Stomach (tissue), 4 donors: ENCODE measurements around the gene NDUFS8.
A peak's percentile ranks its signal among the peaks of the same experiment; 100 is the strongest.

Source experiments
- POLR2A ChIP-seq, 4 donors: fragments of 450-650 bp; IDR thresholded peaks; one replicate each; pipeline ENCODE4 v1.6.1; 2016; ENCODE audit warnings: antibody characterized with exemption in 4 of 4, control low read depth in 2 of 4, mild to moderate bottlenecking in 1 of 4, moderate library complexity in 1 of 4
- POLR2AphosphoS5 ChIP-seq, 3 donors: sonication (generic); formaldehyde crosslinking; IDR thresholded peaks; one replicate each; pipeline ENCODE4 v1.6.1; 2016; ENCODE audit warnings: antibody characterized with exemption in 3 of 3
- TF ChIP-seq, protein P1 (sequence below), 7 experiments: fragments of 450-650 bp in 4 of 7; fragments of 200-600 bp in 3 of 7; sonication (generic) in 3 of 7; IDR thresholded peaks; one replicate each; pipeline ENCODE4 v1.5.1; 2016 to 2019; ENCODE audit warnings: antibody characterized with exemption in 7 of 7, control low read depth in 2 of 7, mild to moderate bottlenecking in 1 of 7

DNA sequence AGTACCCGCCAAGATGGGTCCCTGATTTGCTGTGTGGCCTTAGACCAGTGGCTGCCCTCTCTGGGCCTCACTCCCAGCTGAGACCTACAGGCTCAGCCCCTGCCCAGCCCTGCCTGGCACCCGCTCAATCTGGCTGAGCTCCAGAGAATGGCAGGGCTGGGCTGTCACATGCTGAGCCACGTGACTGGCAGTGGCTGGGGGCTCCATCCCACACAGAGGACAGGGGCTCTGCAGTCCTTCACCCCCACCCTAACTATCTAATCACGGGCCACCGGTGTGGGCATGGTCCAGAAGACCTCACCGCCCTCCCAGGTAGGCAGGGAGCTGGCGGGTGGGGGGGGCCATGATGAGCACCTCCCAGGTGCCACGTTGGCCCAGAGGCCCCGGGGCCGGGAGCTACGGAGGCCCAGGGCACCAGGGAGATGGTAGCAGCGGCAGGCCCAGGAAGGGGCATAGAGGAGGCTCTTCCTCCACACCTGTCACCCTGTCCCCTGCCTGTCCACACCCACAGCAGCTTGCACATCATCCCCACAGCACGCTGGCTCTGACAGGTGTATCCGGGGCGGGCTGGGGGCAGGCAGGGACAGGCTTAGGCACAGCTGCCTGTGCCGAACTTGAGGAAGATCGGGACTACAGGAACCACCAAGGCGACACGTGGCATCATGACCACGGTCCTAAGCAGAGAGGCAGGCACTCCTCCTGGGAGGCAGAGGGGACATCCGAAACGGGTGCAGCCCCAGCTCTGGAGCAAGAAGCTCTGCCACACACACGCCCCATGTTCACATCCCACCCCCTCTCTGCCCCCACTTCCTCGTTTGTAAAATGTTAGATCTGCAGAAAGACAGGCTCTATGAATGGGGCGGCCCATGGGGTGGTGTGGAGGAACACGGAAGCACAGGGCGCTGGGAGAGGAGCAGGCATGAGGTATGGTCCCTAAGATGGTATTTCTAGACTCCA is 21.8 kb upstream of the NDUFS8 start:
- TF ChIP-seq, protein P1, sequence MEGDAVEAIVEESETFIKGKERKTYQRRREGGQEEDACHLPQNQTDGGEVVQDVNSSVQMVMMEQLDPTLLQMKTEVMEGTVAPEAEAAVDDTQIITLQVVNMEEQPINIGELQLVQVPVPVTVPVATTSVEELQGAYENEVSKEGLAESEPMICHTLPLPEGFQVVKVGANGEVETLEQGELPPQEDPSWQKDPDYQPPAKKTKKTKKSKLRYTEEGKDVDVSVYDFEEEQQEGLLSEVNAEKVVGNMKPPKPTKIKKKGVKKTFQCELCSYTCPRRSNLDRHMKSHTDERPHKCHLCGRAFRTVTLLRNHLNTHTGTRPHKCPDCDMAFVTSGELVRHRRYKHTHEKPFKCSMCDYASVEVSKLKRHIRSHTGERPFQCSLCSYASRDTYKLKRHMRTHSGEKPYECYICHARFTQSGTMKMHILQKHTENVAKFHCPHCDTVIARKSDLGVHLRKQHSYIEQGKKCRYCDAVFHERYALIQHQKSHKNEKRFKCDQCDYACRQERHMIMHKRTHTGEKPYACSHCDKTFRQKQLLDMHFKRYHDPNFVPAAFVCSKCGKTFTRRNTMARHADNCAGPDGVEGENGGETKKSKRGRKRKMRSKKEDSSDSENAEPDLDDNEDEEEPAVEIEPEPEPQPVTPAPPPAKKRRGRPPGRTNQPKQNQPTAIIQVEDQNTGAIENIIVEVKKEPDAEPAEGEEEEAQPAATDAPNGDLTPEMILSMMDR (IDR thresholded peaks at IDR 0.05) = no peak
- TF ChIP-seq POLR2A (IDR thresholded peaks at IDR 0.05) = no peak
- peak in 1 of 3 donors; percentile 36 for TF ChIP-seq POLR2AphosphoS5 (IDR thresholded peaks at IDR 0.05)
